Stimulated activated naive CD4-positive, alpha-beta T cell treated with Interleukin-2 at 50 U/mL for 16 hours (primary cell): ENCODE results near the gene PUSL1.
"Not testable (repeated sequence)": the region's sequence is repeated elsewhere in the genome, so short reads cannot be mapped to it uniquely, and the experiment has no call there.

Experiments used
- DNase-seq: peaks from one replicate; lab custom pipeline; 2025; lab: John Stamatoyannopoulos, UW

PUSL1 gene

GRCh38 chr1:1310476-1311053 lies 2.2 kb downstream of the PUSL1 start:
- DNase-seq: no peak

DNA sequence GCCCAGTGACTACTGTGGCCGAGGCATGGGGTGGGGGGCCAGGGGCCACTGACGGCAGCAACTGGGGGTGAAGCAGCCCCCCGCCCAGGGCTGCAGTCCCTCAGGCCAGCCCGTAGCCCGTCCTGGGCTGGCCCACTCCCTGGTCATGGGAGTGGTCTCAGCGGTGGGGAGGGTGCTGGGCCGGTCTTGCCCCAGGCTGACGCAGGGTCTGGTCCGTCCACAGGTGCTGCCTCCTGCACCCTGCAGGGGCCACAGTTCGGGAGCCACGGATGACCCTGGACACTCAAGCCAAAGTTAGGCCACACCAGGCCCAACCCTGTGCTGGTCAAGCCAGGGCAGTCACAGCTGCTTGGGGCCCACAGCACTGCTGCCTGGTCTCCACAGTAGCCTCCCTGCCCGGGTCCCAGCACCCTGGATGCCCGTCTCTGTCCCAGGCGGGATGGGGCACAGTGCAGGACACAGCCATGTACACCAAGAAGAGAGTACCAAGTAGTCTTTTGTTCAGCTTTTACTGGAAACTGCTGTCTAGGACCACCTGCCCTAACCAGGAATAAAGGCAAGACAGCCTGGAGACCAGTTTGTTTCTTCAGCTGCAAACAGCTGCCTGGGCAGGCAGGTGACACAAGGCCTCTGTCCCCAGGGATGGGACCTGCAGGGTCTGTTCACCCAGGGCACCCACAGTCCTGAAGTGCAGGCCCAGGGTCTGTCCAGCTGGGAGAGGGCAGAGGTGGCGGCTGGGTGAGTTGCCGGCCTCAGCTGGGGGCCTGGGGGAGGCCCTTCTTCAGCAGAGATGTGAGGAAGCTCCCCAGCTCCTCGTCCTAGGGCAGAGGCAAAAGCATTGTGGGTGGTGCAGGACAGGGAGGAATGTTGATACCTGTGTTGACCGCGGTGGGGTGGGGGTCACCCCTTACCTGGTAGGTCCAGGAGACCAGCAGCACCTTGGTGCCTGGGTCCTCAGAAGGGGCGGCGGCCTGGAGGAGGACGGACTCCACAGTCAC lies 3.0 kb downstream of the PUSL1 start:
- no peak for DNase-seq

- DNase-seq: no peak
These were observed 4.3 kb downstream of the PUSL1 start for GRCh38 chr1:1312450-1313314.

DNA sequence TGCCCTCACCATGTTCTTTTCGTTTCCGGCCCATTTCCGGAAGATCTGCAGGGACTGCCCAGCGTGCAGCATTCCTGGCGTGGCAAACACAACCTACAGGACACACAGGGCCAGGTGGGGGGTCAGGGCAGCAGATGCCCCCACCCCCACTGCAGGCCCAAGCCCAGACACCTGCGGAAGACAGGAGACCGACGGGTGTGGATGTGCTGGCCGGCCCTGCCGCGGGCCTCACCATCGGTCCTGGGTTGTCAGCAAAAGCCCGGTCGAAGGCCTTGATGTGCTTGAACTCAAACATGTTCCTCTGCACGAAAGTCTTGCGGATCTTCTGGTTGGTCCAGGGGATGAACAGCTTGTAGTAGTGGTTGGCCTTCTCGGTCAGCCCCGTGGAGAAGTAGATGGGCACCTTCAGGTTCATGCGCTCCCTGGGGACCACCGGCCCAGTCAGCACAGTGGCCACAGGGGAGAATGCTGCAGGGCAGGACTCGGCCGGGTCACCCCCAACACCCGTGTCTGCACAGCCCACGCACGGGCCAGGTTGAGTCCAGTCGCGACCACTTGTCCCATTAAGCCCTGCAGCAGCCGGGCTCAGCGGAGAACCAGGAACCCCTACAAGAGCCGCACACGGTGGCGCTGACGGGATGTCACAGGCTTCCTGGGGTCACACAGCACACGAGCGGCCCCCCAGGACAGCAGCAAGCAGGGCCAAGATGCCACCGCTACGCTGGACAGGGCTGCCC lies 5.3 kb downstream of the PUSL1 start:
- no peak for DNase-seq

DNA sequence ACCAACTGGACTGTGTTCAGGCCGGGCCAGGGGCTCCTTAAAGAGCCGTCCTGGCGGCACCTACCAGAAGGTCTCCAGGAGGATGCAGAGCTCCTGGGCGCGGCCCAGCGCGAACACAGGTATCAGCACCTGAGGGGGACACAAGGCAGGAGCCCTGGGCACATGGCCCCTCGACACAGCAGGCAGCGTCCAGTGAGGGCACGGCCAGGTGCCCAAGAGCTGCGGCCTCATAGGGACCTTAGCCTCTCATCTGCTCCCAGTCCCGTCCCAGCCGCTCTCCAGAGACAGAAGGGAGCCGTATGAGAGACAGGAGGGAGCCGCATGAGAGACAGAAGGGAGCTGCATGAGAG lies 5.8 kb downstream of the PUSL1 start:
- DNase-seq: no peak

GRCh38 chr1:1314678-1315335 lies 6.4 kb downstream of the PUSL1 start:
- DNase-seq: no peak

- DNase-seq: no peak
These were observed 7.1 kb downstream of the PUSL1 start for GRCh38 chr1:1315435-1315954.

DNA sequence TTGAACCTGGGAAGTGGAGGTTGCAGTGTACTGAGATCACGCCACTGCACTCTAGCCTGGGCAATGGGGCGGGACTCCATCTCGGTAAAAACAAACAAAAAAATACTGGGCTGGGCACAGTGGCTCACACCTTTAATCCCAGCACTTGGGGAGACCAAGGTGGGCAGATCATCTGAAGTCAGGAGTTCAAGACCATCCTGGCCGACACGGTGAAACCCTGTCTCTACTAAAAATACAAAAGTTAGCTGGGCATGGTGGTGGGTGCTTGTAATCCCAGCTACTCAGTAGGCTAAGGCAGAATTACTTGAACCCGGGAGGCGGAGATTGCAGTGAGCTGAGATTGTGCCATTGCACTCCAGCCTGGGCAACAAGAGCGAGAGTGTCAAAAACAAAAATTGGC lies 7.8 kb downstream of the PUSL1 start:
- DNase-seq: not testable (repeated sequence)

DNA sequence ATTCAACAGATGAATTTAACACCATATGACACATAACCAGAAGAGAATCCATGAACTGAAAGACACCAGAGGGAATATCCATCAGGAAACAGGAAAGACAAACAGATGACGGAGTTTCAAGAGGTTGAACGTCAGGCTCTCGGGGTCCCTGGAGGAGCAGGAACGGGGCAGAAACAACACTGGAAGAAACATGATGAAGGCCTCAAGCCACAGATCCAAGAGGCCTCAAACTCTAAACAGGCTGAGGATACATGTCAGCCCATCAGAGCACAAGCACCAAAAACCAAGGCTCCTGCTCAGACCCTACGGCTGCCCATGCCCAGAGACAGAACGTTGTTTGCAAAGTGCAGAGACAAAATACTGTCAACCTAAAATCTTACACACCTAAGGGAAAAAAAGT lies 9.0 kb downstream of the PUSL1 start:
- DNase-seq: no peak

GRCh38 chr1:1318131-1318652 lies 9.8 kb downstream of the PUSL1 start:
- DNase-seq: no peak

- DNase-seq: no peak
These were observed 10.6 kb downstream of the PUSL1 start for GRCh38 chr1:1318777-1319645.

GRCh38 chr1:1319646-1319941 lies 11.2 kb downstream of the PUSL1 start:
- no peak for DNase-seq

GRCh38 chr1:1320666-1321448 lies 12.5 kb downstream of the PUSL1 start:
- no peak for DNase-seq

DNA sequence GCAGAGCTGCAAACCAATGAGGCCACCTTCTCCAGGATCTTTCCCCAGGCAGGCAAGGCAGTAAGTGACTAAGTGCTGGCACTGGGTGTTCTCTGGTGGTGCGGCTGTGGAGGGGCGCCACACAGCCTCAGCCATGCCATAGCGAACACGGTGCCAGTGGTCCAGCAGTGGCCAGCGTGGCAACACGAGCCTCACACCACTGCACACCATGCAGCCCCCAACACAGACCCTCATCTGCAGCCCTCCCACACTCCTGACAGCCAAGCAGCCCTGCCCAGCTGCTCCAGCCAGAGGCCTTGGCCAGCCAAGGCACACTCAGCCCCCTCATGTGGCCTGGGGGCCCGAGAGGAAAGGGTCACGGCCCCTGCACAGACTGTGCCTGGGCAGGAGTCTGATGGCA lies 13.1 kb downstream of the PUSL1 start:
- no peak for DNase-seq

GRCh38 chr1:1322418-1322817 lies 14.0 kb downstream of the PUSL1 start:
- DNase-seq: no peak

GRCh38 chr1:1322952-1323351 lies 14.6 kb downstream of the PUSL1 start:
- DNase-seq: no peak

DNA sequence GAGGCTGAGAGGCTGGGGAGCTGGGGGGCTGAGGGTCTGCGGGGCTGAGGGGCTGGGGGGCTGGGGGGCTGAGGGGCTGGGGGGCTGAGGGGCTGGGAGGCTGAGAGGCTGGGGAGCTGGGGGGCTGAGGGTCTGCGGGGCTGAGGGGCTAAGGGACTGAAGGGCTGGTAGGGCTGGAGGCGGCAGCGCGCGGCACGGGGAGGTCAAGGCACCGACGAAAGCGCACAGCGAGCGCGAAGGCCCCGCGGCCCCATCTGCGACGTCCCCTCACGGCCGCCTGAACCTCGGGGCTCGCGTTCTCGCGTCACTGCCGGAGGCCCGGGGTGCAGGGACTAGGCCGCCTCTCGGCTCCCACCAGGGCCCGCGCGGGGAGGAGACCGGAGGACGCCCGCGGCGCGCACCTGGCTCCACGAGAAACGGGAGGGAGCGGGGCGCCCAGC lies 15.7 kb downstream of the PUSL1 start:
- no peak for DNase-seq

DNA sequence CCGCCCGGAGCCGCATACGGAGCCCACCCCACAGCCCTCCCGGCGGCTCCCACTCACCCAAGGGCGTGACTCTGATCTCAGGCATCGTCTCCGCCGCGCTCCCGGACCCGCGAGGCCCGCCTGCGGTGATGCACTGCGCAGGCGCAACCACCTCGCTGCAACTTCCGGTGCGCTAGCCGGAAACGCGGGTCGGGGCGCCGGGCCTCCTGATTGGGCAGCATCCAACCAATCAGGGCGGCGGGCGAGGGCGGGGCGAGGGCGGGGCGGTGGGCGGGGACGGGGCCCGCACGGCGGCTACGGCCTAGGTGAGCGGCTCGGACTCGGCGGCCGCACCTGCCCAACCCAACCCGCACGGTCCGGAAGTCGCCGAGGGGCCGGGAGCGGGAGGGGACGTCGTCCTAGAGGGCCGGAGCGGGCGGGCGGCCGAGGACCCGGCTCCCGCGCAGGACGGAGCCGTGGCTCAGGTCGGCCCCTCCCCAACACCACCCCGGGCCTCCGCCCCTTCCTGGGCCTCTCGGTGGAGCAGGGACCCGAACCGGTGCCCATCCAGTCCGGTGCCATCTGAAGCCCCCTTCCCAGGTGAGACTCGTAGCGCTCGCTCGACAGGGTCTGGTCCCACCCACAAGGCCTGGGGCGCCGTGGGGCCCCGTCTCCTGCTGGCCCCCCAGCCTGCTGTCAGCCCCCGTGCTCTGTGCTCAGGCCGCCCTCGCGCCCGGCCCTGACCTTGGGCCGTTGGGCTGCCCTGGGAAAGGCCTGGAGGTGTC lies 16.3 kb downstream of the PUSL1 start, which contains the start of the genes CPTP and INTS11:
CPTP (plus strand) TSS at position 279 of the 764 bp plus-strand sequence. CDS start 2,109 bp downstream, outside the sequence.
INTS11 (minus strand) TSS at position 137 of the 764 bp plus-strand sequence; CDS start at position 85, 52 bp downstream.
- DNase-seq: peak; percentile 93
